Left lung (tissue), 10 donors: ENCODE results near the gene GNB1L. TPM values are rescaled to one million over a fixed set of nuclear protein-coding genes. Genes with fewer than 3 reads are reported as not detected.

Source experiments
- ATAC-seq: fragments of 200-7000 bp; cut with Tn5 transposase; one replicate; pipeline ENCODE4 v1.9.1; 2020; ENCODE audit warnings: moderate library complexity
- DNase-seq, 4 donors: peaks; one replicate each; pipeline ENCODE4 v3.0.0-alpha.2; 2013 to 2020
- H3K27ac ChIP-seq, 2 donors: fragments of 200-600 bp; sonication (generic) in 1 of 2; one replicate each; pipeline versions ENCODE4 v1.5.0 to v1.8.0; 2020 to 2021
- H3K27me3 ChIP-seq, 2 donors: fragments of 200-600 bp; sonication (generic) in 1 of 2; one replicate each; pipeline versions ENCODE4 v1.5.0 to v1.8.0; 2020 to 2021
- H3K36me3 ChIP-seq, 2 donors: fragments of 200-600 bp; sonication (generic) in 1 of 2; one replicate each; pipeline versions ENCODE4 v1.5.0 to v1.8.0; 2020 to 2021
- H3K4me1 ChIP-seq, 2 donors: fragments of 200-600 bp; one replicate each; pipeline ENCODE4 v1.8.0; 2021
- H3K4me3 ChIP-seq, 2 donors: fragments of 200-600 bp; sonication (generic) in 1 of 2; one replicate each; pipeline versions ENCODE4 v1.5.0 to v1.8.0; 2020 to 2021; ENCODE audit warnings: mild to moderate bottlenecking in 1 of 2
- H3K9me3 ChIP-seq, 2 donors: fragments of 200-600 bp; sonication (generic) in 1 of 2; one replicate each; pipeline versions ENCODE4 v1.5.0 to v1.8.0; 2020 to 2021
- intact Hi-C, 2 donors: fragments of 100-400 bp; cut with DNase I; formaldehyde crosslinking; loops; one replicate each; pipeline versions ENCODE4 v1.11.2 to v1.14.2; 2022
- polyA plus RNA-seq, 6 donors: library from polyadenylated mRNA; unstranded; fragments of 120-200 nt; gene quantifications; one replicate each; pipeline ENCODE4 v1.2.1, GENCODE V29; 2013; ENCODE audit not compliant: insufficient read length in 6 of 6
- total RNA-seq, 2 donors: library from RNA; stranded (reverse); fragmentation: NEBNext Ultra II Directional; extraction: Animal tissue kit (Norgen Biotek cat#: 25700); gene quantifications; one replicate each; pipeline ENCODE4 v1.2.1, GENCODE V29; 2021
- TF ChIP-seq, protein P1 (sequence below), 2 donors: fragments of 200-600 bp; sonication (generic) in 1 of 2; IDR thresholded peaks; one replicate each; pipeline versions ENCODE4 v1.5.0 to v1.8.0; 2021; ENCODE audit warnings: antibody characterized with exemption in 2 of 2
- donor health status: DM: no; HTN: yes; CAD: no.
- donor health status: DM: no; HTN: no; CAD: no.

GNB1L gene
- total and polyA plus RNA-seq, 8 donors: 4.3 to 7.9 (median 5.5) TPM

DNA sequence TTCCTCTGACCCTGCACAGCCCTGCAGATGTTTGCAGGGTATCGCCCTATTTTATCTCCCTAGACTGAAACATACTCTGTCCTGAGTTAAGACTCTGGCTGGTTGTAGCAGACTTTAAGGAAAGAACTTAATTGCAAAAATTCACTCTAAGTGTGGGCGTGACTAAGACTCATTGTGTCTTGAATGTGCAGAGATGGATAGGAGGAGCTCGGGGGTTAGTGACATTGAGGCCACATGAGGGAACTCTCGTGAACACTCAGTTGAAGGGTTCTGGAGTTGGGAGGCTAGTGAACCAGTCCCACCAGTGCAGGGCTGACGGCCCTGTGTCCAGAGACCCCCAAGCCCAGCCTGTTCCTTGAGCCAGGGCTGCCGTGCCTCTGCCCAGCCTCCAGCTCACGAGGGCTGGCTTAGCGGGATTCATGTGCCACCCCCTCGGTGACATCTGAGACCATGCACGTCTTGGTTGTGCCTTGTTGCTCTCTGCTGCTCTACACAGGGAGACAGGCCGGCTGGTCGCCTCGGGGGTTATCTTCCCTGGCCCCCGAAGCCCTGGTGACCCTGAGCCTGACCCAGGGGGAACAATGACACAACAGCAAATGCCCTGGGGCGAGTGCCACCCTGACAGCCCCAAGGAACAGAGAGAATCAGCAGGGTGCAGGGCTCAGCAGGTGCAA is 105.5 kb downstream of the GNB1L start:
- intact Hi-C loops: no loop called here
- H3K27ac ChIP-seq: no peak overlapping the region
- no peak overlapping the region for H3K4me3 ChIP-seq
- no peaks in the 10 kb centered on the region for H3K36me3 ChIP-seq
- peaks cover 8 to 44% of the 10 kb centered on the region in 2 donors for H3K27me3 ChIP-seq
- ATAC-seq (no peak), DNase-seq (no peak)
- no peaks in the 10 kb centered on the region for H3K4me1 ChIP-seq
- H3K9me3 ChIP-seq: no peaks in the 10 kb centered on the region
- TF ChIP-seq, protein P1, sequence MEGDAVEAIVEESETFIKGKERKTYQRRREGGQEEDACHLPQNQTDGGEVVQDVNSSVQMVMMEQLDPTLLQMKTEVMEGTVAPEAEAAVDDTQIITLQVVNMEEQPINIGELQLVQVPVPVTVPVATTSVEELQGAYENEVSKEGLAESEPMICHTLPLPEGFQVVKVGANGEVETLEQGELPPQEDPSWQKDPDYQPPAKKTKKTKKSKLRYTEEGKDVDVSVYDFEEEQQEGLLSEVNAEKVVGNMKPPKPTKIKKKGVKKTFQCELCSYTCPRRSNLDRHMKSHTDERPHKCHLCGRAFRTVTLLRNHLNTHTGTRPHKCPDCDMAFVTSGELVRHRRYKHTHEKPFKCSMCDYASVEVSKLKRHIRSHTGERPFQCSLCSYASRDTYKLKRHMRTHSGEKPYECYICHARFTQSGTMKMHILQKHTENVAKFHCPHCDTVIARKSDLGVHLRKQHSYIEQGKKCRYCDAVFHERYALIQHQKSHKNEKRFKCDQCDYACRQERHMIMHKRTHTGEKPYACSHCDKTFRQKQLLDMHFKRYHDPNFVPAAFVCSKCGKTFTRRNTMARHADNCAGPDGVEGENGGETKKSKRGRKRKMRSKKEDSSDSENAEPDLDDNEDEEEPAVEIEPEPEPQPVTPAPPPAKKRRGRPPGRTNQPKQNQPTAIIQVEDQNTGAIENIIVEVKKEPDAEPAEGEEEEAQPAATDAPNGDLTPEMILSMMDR (IDR thresholded peaks at IDR 0.05): no peak

GRCh38 chr22:19748139-19748538 is 106.5 kb downstream of the GNB1L start:
- DNase-seq: no peak
- Histone ChIP-seq H3K27ac (no peak overlapping the region), H3K27me3 (peaks cover 0 to 34% of the 10 kb centered on the region in 2 donors), H3K36me3 (no peaks in the 10 kb centered on the region), H3K4me3 (no peak overlapping the region), H3K9me3 (no peaks in the 10 kb centered on the region), H3K4me1 (no peaks in the 10 kb centered on the region)
- TF ChIP-seq, protein P1 (IDR thresholded peaks at IDR 0.05): no peak
- ATAC-seq: no peak
- intact Hi-C loops: no loop called here

DNA sequence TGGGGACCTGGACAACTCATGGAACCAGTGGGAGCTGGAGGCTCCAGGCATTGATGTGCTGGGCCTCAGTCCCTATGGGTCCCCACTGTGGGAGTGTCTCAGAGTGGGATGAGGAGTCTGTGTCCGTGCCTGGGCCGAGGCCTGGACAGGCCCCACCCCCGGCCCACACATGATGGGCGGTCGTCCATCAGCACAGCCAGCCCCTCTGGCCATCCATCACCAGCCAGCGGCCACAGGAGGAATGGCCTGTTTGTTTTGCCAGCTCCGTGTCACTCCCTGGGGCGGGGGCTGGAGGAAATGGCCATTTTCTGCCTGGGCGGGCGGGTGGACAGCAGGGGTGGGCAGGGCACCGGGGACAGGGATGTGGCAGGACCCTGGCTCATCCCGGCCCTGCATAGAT is 107.1 kb downstream of the GNB1L start:
- DNase-seq (no peak), ATAC-seq (no peak)
- intact Hi-C loops: no loop called here
- TF ChIP-seq, protein P1 (IDR thresholded peaks at IDR 0.05): no peak
- H3K27ac ChIP-seq: no peak overlapping the region
- peaks cover 0 to 28% of the 10 kb centered on the region in 2 donors for H3K27me3 ChIP-seq
- H3K36me3 ChIP-seq: no peaks in the 10 kb centered on the region
- no peaks in the 10 kb centered on the region for H3K4me1 ChIP-seq
- no peaks in the 10 kb centered on the region for H3K9me3 ChIP-seq
- no peak overlapping the region for H3K4me3 ChIP-seq

GRCh38 chr22:19746726-19747125 is 107.9 kb downstream of the GNB1L start:
- no peak overlapping the region for H3K4me3 ChIP-seq
- TF ChIP-seq, protein P1 (IDR thresholded peaks at IDR 0.05): no peak
- H3K27me3 ChIP-seq: peaks cover 0 to 20% of the 10 kb centered on the region in 2 donors
- H3K36me3 ChIP-seq: no peaks in the 10 kb centered on the region
- ATAC-seq: no peak
- H3K4me1 ChIP-seq: no peaks in the 10 kb centered on the region
- no peaks in the 10 kb centered on the region for H3K9me3 ChIP-seq
- H3K27ac ChIP-seq: no peak overlapping the region
- no peak for DNase-seq
- intact Hi-C loops: no loop called here

GRCh38 chr22:19745155-19746101 is 109.2 kb downstream of the GNB1L start:
- TF ChIP-seq, protein P1 (IDR thresholded peaks at IDR 0.05): no peak
- H3K4me1 ChIP-seq: no peaks in the 10 kb centered on the region
- no peaks in the 10 kb centered on the region for H3K36me3 ChIP-seq
- H3K4me3 ChIP-seq: no peak overlapping the region
- DNase-seq: no peak
- H3K27ac ChIP-seq: no peak overlapping the region
- H3K27me3 ChIP-seq: peaks cover 0 to 7% of the 10 kb centered on the region in 2 donors
- H3K9me3 ChIP-seq: no peaks in the 10 kb centered on the region
- no peak for ATAC-seq
- intact Hi-C loops: no loop called here
